PFSK-1 (cell line): ENCODE results near the gene EFEMP1.

Experiments
- FOXP2 ChIP-seq: optimal IDR thresholded peaks from 2 replicates; pipeline ENCODE3; 2011; ENCODE audit warnings: borderline replicate concordance, control low read depth, inconsistent platforms; ENCODE audit not compliant: insufficient read depth; ENCODE audit errors: extremely low read length, extremely low read depth
- POLR2AphosphoS5 ChIP-seq: IDR thresholded peaks from 2 replicates; pipeline ENCODE4 v1.6.1; 2012; ENCODE audit warnings: low read depth, mild to moderate bottlenecking, control low read depth, low read length, moderate library complexity
- REST ChIP-seq, 2 experiments: IDR thresholded peaks; 2 replicates each; pipeline versions ENCODE4 v1.6.1 to v1.8.0; 2011 to 2012; ENCODE audit warnings: low read depth in 2 of 2, low read length in 2 of 2, control low read depth in 1 of 2, inconsistent platforms in 1 of 2, mild to moderate bottlenecking in 1 of 2, moderate library complexity in 1 of 2; ENCODE audit not compliant: insufficient read depth in 1 of 2
- SIN3A ChIP-seq: IDR thresholded peaks from 2 replicates; pipeline ENCODE4 v1.6.1; 2012; ENCODE audit warnings: mild to moderate bottlenecking, low read length, moderate library complexity, borderline replicate concordance; ENCODE audit not compliant: insufficient read depth
- TAF1 ChIP-seq: IDR thresholded peaks from 2 replicates; pipeline ENCODE4 v1.6.1; 2012; ENCODE audit warnings: low read length, control low read depth, borderline replicate concordance; ENCODE audit not compliant: insufficient read depth

Gene EFEMP1

GRCh38 chr2:55954306-55955035 lies 30.9 kb upstream of the EFEMP1 start:
- TF ChIP-seq POLR2AphosphoS5 (no peak), SIN3A (no peak), TAF1 (no peak), REST (IDR thresholded peaks at IDR 0.05; ENCODE audit: insufficient read depth in 1 of 2, low read depth in 2 of 2, low read length in 2 of 2) (no peak), FOXP2 (no peak)

GRCh38 chr2:55952415-55952814 lies 28.8 kb upstream of the EFEMP1 start:
- no peak for TF ChIP-seq FOXP2
- no peak for TF ChIP-seq REST (IDR thresholded peaks at IDR 0.05; ENCODE audit: insufficient read depth in 1 of 2, low read depth in 2 of 2, low read length in 2 of 2)
- TF ChIP-seq POLR2AphosphoS5, result no peak
- TF ChIP-seq SIN3A, result no peak
- no peak for TF ChIP-seq TAF1

GRCh38 chr2:55951533-55951932 lies 28.0 kb upstream of the EFEMP1 start:
- TF ChIP-seq REST (IDR thresholded peaks at IDR 0.05; ENCODE audit: insufficient read depth in 1 of 2, low read depth in 2 of 2, low read length in 2 of 2) (no peak), TAF1 (no peak), POLR2AphosphoS5 (no peak), FOXP2 (no peak), SIN3A (no peak)

- TF ChIP-seq TAF1, result no peak
- no peak for TF ChIP-seq REST (IDR thresholded peaks at IDR 0.05; ENCODE audit: insufficient read depth in 1 of 2, low read depth in 2 of 2, low read length in 2 of 2)
- TF ChIP-seq SIN3A, result peak; percentile 51; the same call in 1 of the 2 replicates
Measured at GRCh38 chr2:55949613-55950012, 26.0 kb upstream of the EFEMP1 start.

GRCh38 chr2:55949211-55949610 lies 25.6 kb upstream of the EFEMP1 start:
- TF ChIP-seq FOXP2, result no peak
- no peak for TF ChIP-seq TAF1
- no peak for TF ChIP-seq POLR2AphosphoS5
- no peak for TF ChIP-seq REST (IDR thresholded peaks at IDR 0.05; ENCODE audit: insufficient read depth in 1 of 2, low read depth in 2 of 2, low read length in 2 of 2)
- TF ChIP-seq SIN3A, result no peak
